Left renal cortex interstitium (tissue), 4 donors: ENCODE results near the gene HECW1. TPM values are rescaled to one million over a fixed set of nuclear protein-coding genes. Genes with fewer than 3 reads are reported as not detected.

Source experiments
- DNase-seq, 4 donors: peaks; one replicate each; pipeline ENCODE4 v3.0.0-alpha.2; 2013; ENCODE audit warnings: low read depth in 4 of 4, low spot score in 2 of 4, missing footprints in 1 of 4
- polyA plus RNA-seq, 4 donors: library from polyadenylated mRNA; unstranded; fragments of 120-200 nt; gene quantifications; one replicate each; pipeline ENCODE4 v1.2.1, GENCODE V29; 2013; ENCODE audit not compliant: insufficient read length in 4 of 4

The HECW1 gene
- polyA plus RNA-seq, 4 donors = 4.3 to 11.2 (median 6.3) TPM

DNA sequence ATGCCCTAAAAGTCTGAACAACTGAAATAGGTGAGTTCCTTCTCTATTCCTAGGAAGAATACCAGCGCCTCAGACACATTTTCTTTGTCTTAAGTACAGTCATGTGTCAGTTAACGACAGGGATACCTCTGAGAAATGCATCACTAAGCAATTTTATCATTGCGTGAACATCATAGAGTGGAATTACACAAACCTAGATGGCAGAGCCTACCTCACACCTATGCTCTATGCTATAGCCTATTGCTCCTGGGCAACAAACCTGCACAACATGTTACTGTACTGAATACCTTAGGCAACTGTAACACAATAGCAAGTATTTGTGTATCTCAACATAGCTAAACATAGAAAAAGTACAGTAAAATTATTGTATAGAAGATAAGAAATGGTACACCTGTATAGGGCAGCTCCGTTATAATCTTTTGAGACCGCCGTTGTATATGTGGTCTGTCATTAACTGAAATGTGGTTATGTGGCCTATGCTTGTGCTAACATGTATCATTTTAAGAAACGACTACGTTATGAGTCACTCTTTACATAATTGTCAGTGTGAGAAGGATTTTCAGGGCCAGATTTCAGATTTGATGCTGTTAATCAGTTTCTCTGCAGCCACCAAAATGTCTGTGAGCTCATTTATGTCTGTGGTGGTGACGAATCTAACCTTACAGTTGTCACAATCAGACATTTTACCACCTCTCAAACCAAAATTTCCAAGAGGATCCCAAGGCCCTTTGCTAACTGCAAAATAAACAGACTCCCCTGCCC, 404.3 kb downstream of the HECW1 start:
- no peak for DNase-seq

DNA sequence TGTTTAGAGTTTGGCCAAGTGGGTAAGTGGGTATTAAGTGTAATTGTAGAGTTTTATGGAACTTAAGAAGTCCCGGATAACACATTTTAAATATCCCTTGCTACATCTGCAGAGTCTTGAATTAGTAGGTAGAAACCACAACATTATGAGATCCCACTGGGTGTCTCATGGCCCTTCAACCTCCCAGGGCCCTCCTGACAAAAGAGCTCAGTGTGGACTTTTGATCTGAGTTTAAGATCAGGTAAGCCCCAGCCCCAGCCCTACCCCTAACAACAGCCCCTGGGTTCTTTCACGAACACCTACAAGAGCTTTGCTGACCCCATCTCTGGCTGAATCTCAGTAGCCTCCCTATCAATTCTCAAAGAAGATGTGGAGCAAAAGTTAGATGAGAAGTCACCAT, 405.0 kb downstream of the HECW1 start:
- no peak for DNase-seq

DNA sequence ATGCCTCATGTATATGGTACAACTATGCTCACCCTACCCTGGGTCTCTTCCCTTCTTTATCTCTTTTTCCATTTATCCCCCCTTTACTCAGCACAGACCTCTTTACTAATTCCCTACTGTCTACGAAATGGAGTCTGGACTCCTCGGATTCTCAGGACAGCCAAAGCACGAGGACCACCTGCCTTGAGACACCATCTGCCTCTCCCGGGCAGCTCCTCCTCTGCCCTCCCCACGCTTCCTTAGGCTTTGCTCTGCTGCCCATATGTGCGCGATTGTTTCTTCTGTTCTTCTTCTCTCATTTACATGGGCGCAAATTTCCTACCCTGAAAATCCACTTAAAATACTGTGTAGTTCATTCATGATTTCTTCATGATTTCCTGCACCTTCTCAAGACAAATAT, 407.8 kb downstream of the HECW1 start:
- DNase-seq = no peak

DNA sequence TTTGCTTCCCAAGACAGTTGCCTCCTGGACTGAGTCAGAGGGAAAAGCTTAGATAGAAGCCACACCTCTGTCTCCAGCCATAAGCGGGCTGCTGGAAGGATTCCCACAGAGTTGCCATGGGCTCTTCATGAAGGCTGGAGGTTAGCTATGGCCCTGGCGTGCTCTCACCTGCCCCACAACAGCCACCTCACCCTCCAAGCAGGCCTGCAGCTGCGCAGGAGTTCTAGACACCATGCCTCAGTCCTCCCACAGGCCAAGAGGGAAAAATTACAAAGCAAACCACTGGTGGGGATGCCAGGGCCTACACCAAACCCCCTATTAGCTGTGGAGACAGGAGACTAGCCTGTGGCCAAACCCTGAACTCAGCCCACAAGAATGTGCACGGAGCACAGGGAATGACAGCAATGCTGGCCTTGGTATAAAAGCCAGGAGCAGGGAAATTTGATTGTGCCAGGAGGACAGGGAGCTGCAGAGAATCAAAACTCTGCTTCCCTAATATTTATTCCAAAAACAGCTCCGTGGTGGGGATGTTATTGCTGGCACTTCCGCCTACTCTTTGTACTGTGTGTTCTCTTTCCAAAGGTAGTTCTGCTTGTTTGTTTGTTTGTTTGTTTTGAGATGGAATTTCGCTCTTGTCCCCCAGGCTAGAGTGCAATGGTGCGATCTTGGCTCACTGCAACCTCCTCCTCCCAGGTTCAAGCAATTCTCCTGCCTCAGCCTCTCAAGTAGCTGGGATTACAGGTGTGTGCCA, 410.1 kb downstream of the HECW1 start:
- no peak for DNase-seq

DNA sequence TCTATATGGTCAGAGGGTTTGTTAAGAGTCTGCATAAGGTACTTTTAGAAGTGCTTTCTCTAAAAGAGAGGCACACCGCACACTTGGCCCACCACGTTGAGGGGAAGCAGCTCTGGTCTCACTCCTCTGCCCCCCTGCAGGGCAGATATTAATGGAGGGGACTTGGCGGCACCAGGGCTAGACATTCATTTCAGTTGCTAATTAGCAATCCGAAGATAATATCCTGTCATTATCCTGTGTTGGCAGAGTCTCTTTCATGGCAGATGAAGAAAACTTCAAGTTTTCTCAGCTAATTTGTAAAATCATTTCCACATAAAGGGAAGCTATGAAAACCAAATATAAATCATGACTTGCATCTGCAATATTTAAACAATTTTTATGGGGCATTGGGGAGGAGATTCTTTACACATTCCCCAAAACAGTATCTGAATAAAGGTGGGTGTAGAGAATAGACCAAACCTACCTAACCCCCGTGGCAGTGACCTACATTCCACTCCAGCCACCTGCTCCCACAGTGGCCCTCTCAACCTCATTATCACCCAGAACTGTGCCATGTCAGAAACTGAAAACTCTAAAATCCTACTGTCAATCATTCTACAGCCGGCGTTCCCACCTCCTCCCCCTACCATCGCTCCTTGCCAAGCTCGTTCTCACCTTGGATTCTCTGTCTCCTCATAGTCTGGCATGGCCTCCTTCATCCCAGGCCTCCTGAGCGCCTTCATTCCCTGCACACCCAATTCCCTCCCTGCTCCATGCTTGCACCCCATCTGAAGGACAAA, 416.3 kb downstream of the HECW1 start:
- no peak for DNase-seq

DNA sequence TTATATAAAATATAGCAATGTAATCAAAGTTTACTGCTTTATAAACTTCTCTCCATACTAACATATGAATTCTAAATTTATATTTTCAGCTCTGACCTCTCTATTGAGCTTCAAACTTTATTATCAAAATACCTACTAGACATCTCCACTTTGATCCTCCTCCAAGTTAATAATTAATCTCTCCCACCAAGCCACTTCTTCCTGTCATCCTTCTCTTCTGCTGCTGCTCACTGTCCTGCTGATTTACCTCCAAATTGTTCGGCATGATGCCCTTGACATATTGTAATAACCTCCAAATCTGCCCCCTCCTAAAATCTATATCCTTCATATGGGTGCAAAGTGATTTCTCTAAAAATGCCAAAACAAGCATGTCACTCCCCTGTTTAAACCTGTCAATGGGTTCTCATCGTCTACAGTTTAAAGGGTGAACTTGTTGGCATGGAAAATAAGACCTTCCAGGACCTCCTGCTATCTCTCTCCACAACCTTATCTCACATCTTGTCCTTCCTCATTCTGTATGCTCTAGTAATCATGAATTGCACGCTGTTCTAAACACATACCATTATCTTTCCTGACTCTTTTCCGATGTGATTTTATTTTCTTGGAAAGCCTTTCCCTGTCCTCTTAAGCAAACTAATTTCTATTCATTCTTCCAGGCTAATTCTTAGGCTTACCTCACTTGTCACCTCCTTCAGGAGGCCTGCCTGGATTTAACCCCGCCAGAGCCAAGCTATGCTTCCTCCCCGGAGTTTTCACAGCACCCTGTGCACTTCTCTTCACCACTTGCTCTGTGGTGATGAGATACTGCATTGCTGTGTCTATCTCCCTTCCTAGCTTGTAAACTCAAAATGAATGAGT, 418.3 kb downstream of the HECW1 start:
- DNase-seq = no peak

DNA sequence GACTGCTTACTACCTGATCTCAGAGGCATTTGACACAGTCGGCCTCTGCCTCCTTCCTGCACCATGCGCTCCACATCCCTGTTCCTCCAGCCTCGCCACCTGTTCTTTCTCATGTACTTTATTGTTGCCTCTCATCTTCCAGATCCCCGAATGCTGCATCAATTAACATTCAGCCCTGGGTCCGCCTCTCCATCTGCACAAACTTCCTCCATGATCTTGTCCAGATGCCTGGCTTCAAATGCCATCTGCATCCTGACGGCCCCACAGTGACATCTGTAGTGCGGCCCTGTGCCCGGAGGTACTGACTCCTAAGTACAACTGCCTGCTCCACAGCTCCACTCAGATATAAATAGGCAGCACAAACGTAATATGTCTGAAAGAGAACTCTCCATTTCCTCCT, 419.3 kb downstream of the HECW1 start:
- DNase-seq = no peak

DNA sequence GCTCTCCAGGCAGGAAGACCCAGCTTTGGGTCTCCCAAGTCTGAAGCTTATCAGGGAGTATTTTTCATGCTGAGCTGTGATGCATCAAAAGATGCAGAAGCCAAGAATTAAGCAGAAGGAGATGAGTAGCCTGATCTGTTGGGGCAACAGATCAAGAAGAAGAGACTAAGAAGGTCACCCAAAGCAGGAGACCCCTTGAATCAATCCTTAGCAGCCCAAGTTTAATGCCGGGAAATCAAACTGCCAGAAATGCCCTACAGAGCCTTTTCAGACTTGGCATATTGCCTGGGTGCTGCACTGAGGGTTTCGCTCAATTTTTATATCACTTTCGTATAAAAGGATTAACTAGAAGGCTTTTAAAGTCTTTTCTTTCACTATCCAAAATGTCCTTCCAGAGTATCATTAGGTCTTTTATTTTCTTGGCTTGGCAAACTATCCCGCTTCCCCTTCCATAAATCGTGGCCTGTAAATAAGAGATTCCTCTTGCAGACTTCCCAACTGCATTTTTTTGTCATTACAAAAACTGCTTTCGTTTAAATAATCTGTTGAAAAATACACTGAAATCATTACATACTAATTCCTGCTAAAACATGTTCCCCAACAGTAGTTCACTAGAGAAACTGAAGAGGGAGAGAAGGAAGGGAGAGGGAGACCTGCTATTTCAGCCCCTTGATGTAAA, 421.5 kb downstream of the HECW1 start:
- DNase-seq = peak; percentile 3 to 21 (median 18)

DNA sequence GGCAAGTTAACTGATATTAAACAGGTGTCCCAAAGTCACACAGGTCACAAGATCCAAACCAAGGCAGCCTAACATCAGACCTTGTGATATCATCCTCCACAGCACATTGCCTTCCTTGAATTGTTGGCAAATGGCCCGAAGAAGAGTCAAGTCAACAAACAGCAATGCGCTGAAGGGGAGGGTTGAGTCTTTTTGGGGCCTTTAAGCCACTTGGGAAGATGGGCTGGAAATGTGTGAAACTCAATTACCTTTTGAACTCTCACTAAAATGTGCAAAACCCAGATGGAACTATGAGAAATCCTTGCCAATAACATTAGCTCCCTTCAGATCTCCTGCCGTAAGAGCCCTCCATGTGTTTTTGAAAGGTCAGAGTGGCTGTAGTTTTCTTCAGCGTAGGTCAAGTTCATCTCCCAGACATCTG, 422.6 kb downstream of the HECW1 start:
- no peak for DNase-seq

DNA sequence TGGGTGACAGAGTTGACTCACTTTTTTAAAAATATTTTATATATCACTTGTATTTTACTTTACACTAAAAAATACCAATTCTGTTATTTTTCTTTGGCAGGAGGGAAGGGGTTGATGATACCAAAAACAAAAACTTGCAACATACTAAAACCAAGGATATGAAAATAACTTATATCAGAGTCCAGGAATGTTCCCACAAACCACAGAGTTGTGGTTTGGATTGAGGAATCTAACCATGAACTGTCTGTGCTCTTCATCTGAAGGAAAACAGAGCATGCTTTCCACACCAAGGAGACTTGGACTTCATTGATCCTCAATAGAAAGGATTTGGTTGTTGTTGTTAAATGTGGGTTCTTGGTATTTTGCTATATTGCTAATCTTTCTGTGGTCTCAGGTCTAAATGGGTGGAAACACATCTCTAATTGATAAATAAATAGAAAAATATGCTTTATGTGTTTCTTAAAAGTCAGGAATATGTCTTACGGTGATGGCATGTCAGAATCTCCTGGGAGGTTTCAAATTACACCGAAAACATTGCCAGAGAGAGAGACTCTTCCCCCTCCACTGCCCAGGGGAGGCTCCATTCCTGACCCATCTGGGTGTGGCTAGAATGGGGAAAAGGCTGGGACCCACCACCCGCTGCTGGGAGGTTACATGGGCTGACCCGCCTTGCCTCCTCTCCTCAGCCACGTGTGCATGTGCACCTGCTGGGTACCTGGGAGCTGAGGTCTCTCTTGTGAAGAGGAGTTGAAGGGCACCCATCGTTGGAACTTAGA, 423.6 kb downstream of the HECW1 start:
- DNase-seq = no peak

DNA sequence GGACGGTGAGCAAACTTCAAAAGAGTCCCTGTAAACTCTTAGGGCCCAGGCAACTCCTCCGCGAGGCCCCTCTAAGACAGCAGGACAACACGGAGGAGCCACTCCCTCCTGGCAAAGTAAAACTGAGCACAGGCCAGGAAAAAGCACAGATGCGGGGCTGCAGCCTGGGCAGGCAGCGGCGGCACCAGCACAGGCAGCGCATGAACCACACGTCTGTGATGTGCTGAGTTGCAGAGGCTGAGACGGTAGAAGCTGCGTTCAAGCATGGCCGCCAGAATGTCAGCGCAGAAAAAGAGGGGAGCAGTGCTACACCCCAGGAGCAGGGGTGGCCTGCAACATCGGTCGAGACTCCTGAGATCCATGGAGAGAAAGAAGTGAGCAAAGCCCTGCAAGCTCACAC, 424.3 kb downstream of the HECW1 start:
- no peak for DNase-seq

DNA sequence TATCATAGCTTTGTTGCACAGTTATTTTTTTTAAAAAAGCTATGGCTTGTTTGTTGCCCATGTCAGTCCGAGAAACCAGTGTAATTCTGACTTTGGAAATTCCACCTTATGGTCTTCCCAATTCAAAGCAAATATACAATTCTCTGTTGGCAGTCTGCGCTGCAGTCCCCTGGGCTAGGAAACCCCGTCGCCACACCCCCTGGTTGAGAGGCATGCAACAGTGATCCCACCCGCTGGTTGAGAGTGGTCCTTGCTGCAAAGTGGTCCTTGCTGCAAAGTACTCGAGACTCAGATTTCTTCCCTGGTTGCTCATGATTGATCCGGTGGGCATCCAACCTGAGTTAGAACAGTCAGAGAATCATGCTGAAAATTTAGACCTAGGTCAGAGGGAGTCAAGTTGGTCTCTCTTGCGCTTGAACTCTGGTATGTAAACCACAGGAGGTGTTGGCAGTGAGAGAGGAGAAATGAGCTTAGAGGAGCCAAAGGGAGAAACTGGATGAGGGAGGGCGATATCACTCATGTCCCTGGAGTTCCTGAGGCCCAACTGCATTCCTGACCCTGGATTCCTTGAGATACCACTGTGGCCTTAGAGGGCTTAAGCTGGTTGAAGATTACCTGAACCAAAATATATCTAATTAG, 425.4 kb downstream of the HECW1 start:
- no peak for DNase-seq

DNA sequence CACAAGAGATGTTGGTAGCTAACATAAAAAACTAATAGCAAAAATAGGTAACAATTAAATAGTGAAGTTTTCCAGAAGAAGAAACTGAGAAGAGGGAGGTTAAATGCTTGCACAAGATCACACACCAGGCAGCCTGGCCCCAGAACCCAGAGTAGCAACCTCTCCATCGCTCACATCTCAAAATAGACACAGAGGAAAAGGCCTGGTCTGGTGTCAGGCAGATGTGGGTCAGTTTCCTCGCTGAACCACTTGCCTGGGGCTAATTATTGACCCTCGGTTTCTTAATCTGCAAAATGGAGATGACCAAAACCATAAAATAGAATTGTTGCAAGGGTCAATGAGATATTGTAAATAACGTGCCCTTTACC, 425.9 kb downstream of the HECW1 start:
- DNase-seq = no peak

DNA sequence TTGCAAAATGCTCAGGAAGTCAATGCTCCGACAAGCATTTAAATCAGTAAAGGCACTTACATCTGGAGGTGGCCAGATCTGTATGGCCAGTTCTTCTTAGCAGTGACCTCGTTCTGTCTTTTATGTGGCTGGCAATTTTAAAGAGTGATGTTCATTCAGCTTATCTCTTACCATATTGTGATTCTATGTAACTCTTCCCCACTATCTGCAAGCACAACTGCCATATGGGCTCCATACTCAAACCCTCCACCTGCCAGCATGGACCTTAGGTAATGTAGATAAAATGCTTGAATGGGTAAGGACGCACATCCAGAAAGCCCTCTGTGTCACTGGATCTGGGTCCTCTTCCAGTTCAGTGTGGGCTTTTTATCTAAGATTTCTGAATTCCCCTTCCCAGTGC, 428.0 kb downstream of the HECW1 start:
- DNase-seq = no peak

DNA sequence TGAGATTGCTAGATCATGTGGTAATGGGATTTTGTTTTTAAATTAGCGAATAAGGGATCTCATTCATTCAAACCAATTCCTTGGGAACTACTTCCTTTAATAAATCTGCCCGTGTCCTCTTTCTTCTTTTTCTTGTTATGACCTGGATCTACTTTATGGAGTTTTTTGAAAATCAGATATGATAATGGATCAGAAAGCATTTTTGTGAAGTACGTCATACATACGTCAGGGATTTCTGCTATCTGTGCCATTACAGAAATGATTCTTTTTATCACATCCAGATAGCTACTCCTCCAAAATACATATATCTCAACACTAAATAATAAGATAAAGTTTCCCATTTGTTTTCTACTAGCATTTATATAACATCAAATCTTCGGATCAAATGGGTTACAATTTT, 430.3 kb downstream of the HECW1 start:
- no peak for DNase-seq

DNA sequence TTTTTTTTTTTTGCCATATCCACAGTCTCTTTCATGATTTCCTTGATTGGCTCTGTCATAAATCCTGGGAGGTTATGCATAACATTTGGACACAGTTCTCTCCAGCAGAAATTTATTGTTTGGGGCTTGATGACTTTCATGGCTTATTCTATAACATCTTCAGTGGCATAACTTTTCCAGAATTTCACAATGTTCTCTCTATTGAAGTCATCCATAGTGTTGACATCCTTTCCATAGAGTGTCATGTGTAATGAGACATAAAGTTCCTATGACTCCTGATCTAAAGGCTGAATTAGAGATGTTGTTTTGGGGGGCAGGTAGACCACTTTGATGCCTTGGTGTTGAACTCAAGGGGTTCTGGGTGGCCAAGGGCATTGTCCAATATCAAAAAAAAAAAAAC, 433.8 kb downstream of the HECW1 start:
- no peak for DNase-seq

DNA sequence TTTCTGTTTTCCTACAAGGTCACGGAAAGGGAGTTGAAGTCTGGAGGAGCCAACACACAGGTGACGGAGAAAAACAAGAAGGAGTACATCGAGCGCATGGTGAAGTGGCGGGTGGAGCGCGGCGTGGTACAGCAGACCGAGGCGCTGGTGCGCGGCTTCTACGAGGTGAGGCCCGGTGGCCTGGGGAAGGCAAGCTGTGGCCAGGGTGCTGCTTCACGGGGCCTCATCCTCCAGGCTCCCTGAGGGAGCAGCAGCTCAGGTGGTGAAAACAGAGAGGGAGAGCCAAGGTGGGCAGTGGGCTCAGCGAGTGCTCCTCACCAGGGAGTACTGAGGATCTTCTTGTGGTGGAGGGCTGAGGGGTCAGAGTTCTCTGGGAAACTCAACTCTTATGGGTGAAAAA, 438.0 kb downstream of the HECW1 start:
- DNase-seq = no peak

DNA sequence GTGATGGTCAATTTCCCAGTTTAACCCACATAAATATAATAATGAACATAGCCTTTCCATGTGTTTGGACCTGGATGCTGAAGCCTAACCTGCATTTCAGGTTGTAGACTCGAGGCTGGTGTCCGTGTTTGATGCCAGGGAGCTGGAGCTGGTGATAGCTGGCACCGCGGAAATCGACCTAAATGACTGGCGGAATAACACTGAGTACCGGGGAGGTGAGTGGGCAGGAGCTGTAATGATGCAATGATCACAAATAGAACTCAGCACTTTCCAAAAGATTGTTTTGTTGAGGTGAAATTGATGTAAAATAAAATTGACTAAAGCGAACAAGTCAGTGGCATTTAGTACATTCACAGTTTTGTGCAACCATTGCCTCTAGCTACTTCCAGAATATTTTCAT, 439.7 kb downstream of the HECW1 start:
- no peak for DNase-seq

DNA sequence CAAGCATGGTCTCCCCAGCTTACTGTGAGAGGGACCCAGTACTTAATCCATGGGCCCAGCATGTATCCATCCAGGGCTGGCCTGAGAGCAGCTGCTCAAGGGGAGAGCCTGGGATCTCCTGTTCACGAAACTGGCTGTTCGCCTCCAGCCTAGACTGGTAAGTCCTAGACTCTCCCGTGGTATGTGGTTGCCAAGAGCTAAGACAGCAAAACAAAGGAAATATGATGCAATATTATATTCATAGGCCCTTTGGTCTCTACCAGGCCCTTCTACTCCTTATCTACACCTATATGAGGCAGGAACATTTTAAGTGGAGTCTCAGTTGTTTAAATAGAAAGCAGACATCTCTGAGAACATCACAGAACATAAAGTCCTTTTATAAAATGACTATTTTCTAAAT, 441.6 kb downstream of the HECW1 start:
- no peak for DNase-seq
